CD1c-positive myeloid dendritic cell (primary cell): Measurements from ENCODE around the gene SERPINB4.
A peak's percentile ranks its signal among the peaks of the same experiment; 100 is the strongest.
"Not testable (repeated sequence)": the region's sequence is repeated elsewhere in the genome, so short reads cannot be mapped to it uniquely, and the experiment has no call there.

Source experiments
- DNase-seq: peaks from one replicate; pipeline ENCODE4 v3.0.0-alpha.2; 2016; ENCODE audit errors: extremely low spot score

Gene SERPINB4

DNA sequence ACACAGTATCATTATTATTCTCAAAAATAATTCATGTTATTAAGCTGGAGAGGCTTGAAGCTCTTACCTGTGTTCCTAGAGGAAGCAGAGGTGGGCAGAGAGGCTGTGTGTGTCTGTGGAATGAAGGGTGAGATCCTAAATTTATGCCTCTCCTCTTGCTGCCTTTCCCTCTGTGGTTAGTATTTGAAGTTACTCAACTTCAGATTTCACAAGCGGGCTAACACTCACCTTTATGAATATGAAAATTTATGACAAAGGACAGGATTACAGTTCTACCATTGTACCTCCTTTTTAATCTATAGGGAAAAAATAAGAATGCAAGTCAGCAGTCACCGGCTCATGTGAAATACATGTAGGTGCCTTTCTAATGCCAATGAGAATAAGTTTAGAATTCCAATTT lies at the start of gene SERPINB4:
Gene SERPINB4, minus strand, starts transcription at position 115 of the 400 bp plus-strand sequence. CDS start 679 bp downstream, outside the sequence.
- DNase-seq = not testable (repeated sequence)

- no peak for DNase-seq
These were observed 45.0 kb upstream of the SERPINB4 start for GRCh38 chr18:63689064-63689463.

DNA sequence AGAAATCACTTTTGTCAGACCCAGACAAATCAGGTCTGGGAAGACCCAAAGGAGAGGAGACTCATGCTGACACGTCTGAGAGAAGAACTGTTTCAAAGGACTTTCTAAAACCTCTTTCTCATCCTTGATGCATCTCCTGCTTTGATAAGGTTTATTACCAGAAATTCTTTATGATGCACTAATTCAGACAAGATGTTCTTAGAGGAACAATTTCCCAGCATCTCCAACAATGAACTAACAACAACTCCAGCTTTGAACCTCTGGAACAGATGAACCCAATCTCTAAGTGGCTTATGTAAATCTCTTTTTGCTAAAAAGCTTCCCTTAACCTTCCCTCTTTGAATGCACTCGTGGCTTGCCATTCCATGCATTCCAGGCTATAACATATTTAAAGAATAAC lies 42.8 kb upstream of the SERPINB4 start:
- DNase-seq = no peak

GRCh38 chr18:63684718-63685117 lies 40.7 kb upstream of the SERPINB4 start:
- no peak for DNase-seq

- DNase-seq = no peak
These were observed 39.8 kb upstream of the SERPINB4 start for GRCh38 chr18:63683890-63684289.

DNA sequence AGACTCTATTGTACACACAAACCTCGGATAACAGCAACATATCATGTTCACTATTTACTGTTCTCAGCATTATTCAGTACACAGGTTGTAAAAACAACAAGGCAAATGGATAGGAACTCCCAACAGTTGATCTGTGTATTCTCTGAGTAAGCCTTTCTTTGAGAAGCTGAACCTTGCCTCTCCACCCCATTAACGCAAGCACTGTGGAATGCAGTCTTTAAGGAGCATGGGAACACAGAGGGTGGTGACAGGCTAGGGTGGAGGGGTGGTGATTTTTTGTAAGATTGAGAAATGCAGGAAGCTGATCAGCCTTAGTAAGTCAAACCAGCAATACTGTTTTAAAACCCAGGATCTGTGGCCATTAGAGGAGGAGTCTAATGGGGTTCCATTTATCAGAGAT lies 39.1 kb upstream of the SERPINB4 start:
- DNase-seq = no peak

DNA sequence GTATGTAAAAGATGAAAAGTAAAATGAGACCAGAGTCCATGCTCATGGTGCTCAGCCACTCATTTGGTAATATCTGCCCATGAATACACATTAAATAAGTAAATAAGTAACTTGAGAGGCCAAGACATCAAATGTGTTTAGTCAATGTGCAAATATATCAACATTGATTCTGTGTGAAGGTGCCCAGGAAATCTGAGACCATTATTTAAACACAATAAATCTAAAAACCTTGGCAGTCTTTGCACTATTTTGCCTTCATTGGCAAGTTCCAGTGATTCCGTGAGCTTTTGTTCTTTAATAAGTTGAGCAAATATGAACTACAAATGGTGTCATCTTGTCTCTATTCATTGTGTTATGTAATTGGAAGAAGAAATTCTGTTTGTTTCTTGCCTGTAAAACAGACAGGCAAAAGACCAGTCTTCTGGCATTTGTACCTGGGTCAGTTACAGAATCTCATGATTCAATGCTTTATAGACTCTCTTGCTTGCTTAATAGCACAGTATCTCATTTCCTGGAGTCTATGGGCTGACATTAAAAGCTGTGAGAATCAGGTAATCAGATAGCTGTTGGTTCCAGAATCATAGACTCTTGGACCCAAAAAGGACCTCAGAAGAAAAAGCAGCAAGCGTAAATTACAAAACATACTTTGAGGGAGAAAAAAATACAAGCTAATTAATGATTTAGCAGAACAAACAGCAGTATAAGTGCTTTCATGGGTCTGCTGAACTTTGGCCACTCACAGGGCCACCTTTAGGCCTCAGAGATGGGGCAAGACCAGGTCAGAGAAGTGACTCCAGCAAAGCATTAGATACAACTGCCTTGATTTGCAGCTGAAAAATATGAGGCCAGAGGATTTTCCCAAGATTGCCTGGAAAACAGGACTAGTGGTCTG lies 37.6 kb upstream of the SERPINB4 start:
- DNase-seq = no peak

- no peak for DNase-seq
These were observed 36.0 kb upstream of the SERPINB4 start for GRCh38 chr18:63679820-63680606.

DNA sequence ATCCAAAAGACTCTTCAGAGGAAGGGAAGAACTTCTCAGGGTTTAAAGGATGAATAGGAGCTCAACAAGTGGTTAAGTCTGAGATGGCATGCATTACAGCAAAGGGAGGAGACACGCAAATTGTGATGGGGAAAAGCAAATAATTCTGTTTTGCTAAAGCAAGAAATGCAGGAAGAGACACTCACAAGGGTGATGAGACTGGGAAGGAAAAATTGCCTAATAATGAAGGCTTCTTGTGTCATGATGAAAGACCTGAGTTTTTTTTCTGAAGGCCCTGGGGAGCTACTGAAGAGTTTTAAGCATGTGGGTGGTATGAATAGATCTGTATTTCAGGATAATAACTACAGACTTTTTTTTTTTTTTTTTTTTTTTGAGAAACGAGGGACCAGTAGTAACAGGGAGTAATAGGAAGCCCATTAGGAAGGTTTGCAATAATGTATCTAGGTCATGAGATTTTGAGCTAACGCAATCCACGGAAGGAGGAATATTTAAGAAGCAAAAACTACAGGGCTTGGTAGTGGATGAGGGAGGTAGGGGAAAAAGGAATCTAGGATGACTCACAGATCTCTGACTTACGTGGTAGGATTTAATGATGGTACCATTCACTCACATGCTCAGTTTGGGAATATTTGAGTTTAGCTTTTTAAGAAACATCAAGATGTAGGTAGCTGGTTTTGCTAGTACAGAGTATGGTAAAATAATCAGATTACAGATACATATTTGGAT lies 33.6 kb upstream of the SERPINB4 start:
- DNase-seq = no peak

GRCh38 chr18:63676526-63677323 lies 32.7 kb upstream of the SERPINB4 start:
- peak; percentile 4 for DNase-seq

DNA sequence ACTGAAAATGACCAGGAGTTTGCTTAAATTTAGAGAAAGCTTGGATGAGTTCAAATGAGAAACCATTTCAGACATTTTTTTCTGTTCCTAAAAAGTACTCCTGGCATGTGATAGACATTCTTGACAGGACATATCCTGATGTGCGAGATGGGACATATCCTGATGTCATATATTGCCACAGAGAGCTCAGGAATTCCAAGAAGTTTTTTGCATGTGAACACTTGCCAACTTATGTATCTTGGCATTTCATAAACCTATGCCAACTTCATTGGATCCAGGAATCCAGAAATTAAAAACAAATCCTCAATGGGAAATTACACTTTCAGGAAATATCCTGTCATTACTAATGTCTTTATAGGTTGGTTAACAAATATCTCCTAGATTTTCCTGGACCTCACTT lies 20.5 kb upstream of the SERPINB4 start:
- no peak for DNase-seq

- not testable (repeated sequence) for DNase-seq
These were observed 17.7 kb upstream of the SERPINB4 start, which contains the start of gene SERPINB3 for GRCh38 chr18:63661750-63662149. TSS of gene SERPINB3 (minus strand) at chr18:63661893. CDS start at chr18:63661216, 677 bp downstream.

- DNase-seq = not testable (repeated sequence)
These were observed 14.9 kb upstream of the SERPINB4 start for GRCh38 chr18:63658920-63659319.

- DNase-seq = not testable (repeated sequence)
These were observed 6.2 kb upstream of the SERPINB4 start for GRCh38 chr18:63650271-63650670.

- no peak for DNase-seq
These were observed 4.2 kb upstream of the SERPINB4 start for GRCh38 chr18:63648241-63648640.

- no peak for DNase-seq
These were observed 2.9 kb upstream of the SERPINB4 start for GRCh38 chr18:63646936-63647335.

- not testable (repeated sequence) for DNase-seq
These were observed 638 bp upstream of the SERPINB4 start for GRCh38 chr18:63644694-63645093.

GRCh38 chr18:63642668-63643356 lies 1.2 kb downstream of the SERPINB4 start:
- not testable (repeated sequence) for DNase-seq

GRCh38 chr18:63641157-63641680 lies 2.8 kb downstream of the SERPINB4 start:
- not testable (repeated sequence) for DNase-seq

DNA sequence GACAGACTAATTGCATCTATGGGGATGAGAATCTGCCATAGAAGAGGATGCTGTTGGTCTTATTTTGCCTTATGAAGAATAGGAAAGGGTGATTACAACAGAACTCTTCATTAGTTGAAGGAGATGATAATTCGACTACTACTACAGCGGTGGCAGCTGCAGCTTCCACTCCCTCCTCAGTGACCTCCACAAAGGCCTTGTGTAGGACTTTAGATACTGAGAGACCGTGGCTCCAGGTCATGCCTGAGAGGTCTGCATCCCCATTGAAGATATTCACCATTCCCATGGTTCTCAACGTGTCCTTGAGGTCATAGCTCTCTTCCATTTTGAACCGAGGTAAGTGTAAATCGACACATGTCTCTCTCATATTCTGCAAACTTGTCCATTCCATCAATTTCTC lies 6.4 kb downstream of the SERPINB4 start:
- DNase-seq = no peak
